Measurements from ENCODE around the gene ADD1.

The ADD1 gene

DNA sequence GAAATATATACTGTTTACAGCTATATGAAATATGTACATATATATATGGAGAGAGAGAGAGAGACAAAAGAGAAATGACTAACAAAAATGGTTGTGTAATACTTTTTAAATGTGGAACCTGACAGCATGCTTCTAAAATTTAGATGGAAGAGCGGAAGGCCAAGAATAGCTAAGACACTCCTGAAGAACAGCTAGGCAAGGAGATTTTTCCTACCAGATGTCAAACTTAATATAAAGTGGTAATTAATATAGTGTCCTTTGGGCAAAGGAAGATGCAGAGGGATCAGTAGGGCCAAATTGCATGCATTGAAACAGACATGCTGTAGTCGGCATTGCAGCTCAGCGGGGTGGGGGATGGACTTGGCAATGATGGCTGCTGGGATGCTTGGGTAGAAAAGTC, 45.2 kb downstream of the ADD1 start:
- H3K4me1 ChIP-seq (ENCODE audit: control insufficient read depth, low read length) = no peaks in the 10 kb centered on the region
- TF ChIP-seq EZH2phosphoT487 (IDR thresholded peaks at IDR 0.05; ENCODE audit: borderline replicate concordance, low read length) = no peak
- H3K27ac ChIP-seq (ENCODE audit: low read depth, low read length) = no peak overlapping the region
- H3K36me3 ChIP-seq (ENCODE audit: control insufficient read depth, low read length) = peaks cover 10% of the 10 kb centered on the region
- H3F3A ChIP-seq (ENCODE audit: control insufficient read depth, insufficient read depth) = no peaks in the 10 kb centered on the region
- no peaks in the 10 kb centered on the region for H4K20me1 ChIP-seq (ENCODE audit: control insufficient read depth, insufficient read depth, low read depth, low read length)
- H3K9me2 ChIP-seq (replicated peaks; ENCODE audit: control insufficient read depth, low read length) = no peaks in the 10 kb centered on the region
- no peak overlapping the region for H3K4me2 ChIP-seq (ENCODE audit: low read length)
- no peaks in the 10 kb centered on the region for H3K79me2 ChIP-seq (ENCODE audit: control insufficient read depth, low read length)
- no peak overlapping the region for H3K4me3 ChIP-seq (ENCODE audit: low read length)
- no peaks in the 10 kb centered on the region for H3K9me3 ChIP-seq (ENCODE audit: control insufficient read depth, insufficient read depth, low read length)
- no peaks in the 10 kb centered on the region for H3K27me3 ChIP-seq (ENCODE audit: control insufficient read depth, low read length)

DNA sequence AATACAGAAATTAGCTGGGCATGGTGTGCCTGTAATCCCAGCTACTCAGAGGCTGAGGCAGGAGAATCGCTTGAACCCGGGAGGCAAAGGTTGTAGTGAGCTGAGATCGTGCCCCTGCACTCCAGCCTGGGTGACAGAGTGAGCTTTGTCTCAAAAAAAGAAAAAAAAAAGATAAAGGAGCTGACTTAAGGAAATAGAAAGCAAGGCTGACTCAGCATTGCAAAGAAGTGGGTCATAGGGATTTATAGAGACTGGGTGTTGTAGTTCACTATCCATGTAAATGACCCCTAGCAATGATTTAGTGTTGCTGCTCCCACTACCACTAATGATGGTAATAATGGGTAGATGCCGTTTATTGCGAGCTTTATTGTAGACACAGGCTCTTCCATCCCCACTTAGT, 47.6 kb downstream of the ADD1 start:
- Histone ChIP-seq H3F3A (ENCODE audit: control insufficient read depth, insufficient read depth) (no peaks in the 10 kb centered on the region), H3K4me3 (ENCODE audit: low read length) (no peak overlapping the region), H4K20me1 (ENCODE audit: control insufficient read depth, insufficient read depth, low read depth, low read length) (no peaks in the 10 kb centered on the region), H3K79me2 (ENCODE audit: control insufficient read depth, low read length) (no peaks in the 10 kb centered on the region), H3K9me3 (ENCODE audit: control insufficient read depth, insufficient read depth, low read length) (no peaks in the 10 kb centered on the region), H3K4me1 (ENCODE audit: control insufficient read depth, low read length) (no peaks in the 10 kb centered on the region), H3K9me2 (replicated peaks; ENCODE audit: control insufficient read depth, low read length) (no peaks in the 10 kb centered on the region), H3K27ac (ENCODE audit: low read depth, low read length) (no peak overlapping the region), H3K4me2 (ENCODE audit: low read length) (no peak overlapping the region), H3K36me3 (ENCODE audit: control insufficient read depth, low read length) (peaks cover 9% of the 10 kb centered on the region), H3K27me3 (ENCODE audit: control insufficient read depth, low read length) (no peaks in the 10 kb centered on the region)
- TF ChIP-seq EZH2phosphoT487 (IDR thresholded peaks at IDR 0.05; ENCODE audit: borderline replicate concordance, low read length) (no peak), CTCF (IDR thresholded peaks at IDR 0.05; ENCODE audit: low read depth, low read length, poor library complexity, severe bottlenecking) (no peak)

GRCh38 chr4:2893772-2894171, 50.1 kb downstream of the ADD1 start:
- Histone ChIP-seq H3K27me3 (ENCODE audit: control insufficient read depth, low read length) (no peaks in the 10 kb centered on the region), H3K4me1 (ENCODE audit: control insufficient read depth, low read length) (no peaks in the 10 kb centered on the region), H3K79me2 (ENCODE audit: control insufficient read depth, low read length) (no peaks in the 10 kb centered on the region), H3F3A (ENCODE audit: control insufficient read depth, insufficient read depth) (no peaks in the 10 kb centered on the region), H3K4me2 (ENCODE audit: low read length) (no peak overlapping the region), H4K20me1 (ENCODE audit: control insufficient read depth, insufficient read depth, low read depth, low read length) (no peaks in the 10 kb centered on the region), H3K4me3 (ENCODE audit: low read length) (no peak overlapping the region), H3K9me2 (replicated peaks; ENCODE audit: control insufficient read depth, low read length) (no peaks in the 10 kb centered on the region), H3K27ac (ENCODE audit: low read depth, low read length) (no peak overlapping the region), H3K9me3 (ENCODE audit: control insufficient read depth, insufficient read depth, low read length) (no peaks in the 10 kb centered on the region), H3K36me3 (ENCODE audit: control insufficient read depth, low read length) (peaks cover 14% of the 10 kb centered on the region)
- TF ChIP-seq CTCF (IDR thresholded peaks at IDR 0.05; ENCODE audit: low read depth, low read length, poor library complexity, severe bottlenecking) (no peak), EZH2phosphoT487 (IDR thresholded peaks at IDR 0.05; ENCODE audit: borderline replicate concordance, low read length) (no peak)

GRCh38 chr4:2898001-2898400, 54.4 kb downstream of the ADD1 start:
- no peaks in the 10 kb centered on the region for H3F3A ChIP-seq (ENCODE audit: control insufficient read depth, insufficient read depth)
- no peaks in the 10 kb centered on the region for H3K4me1 ChIP-seq (ENCODE audit: control insufficient read depth, low read length)
- H3K4me3 ChIP-seq (ENCODE audit: low read length) = no peak overlapping the region
- no peak overlapping the region for H3K4me2 ChIP-seq (ENCODE audit: low read length)
- no peak for TF ChIP-seq EZH2phosphoT487 (IDR thresholded peaks at IDR 0.05; ENCODE audit: borderline replicate concordance, low read length)
- TF ChIP-seq CTCF (IDR thresholded peaks at IDR 0.05; ENCODE audit: low read depth, low read length, poor library complexity, severe bottlenecking) = no peak
- H3K79me2 ChIP-seq (ENCODE audit: control insufficient read depth, low read length) = no peaks in the 10 kb centered on the region
- H3K9me2 ChIP-seq (replicated peaks; ENCODE audit: control insufficient read depth, low read length) = no peaks in the 10 kb centered on the region
- no peaks in the 10 kb centered on the region for H3K9me3 ChIP-seq (ENCODE audit: control insufficient read depth, insufficient read depth, low read length)
- no peak overlapping the region for H3K27ac ChIP-seq (ENCODE audit: low read depth, low read length)
- no peaks in the 10 kb centered on the region for H4K20me1 ChIP-seq (ENCODE audit: control insufficient read depth, insufficient read depth, low read depth, low read length)
- H3K27me3 ChIP-seq (ENCODE audit: control insufficient read depth, low read length) = no peaks in the 10 kb centered on the region
- H3K36me3 ChIP-seq (ENCODE audit: control insufficient read depth, low read length) = peaks cover 28% of the 10 kb centered on the region

Data from DOHH2 (cell line).